ENCODE measurements around the gene SLC35A5. TPM values are rescaled to one million over a fixed set of nuclear protein-coding genes. Genes with fewer than 3 reads are reported as not detected.

The SLC35A5 gene
- total and polyA plus RNA-seq, 9 of the 15 experiments (the other 6 are each of a cell fraction or from before 2014, with no cell fraction given), result 4.0 to 13.0 (median 9.7) TPM

DNA sequence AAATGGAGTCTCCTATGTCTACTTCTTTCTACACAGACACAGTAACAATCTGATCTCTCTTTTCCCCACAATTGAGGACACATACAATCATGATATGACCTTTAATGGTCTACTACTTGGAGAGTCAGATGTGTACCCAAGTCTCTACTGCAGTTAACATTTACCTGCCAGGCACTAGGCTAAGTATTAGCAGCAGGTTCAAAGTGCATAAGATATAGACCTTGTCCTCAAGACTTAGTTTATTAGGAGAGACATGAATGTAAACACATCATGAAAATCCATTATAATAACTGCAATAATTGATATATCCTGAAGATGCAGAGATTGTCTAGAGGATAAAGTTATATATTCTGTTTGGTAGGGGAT lies 3.1 kb downstream of the SLC35A5 start:
- Histone ChIP-seq H3K9me3 (replicated peaks; ENCODE audit: control insufficient read depth, insufficient read depth, low read depth, low read length) (no peaks in the 10 kb centered on the region), H3K9me1 (ENCODE audit: control insufficient read depth, insufficient read depth, low read length) (no peaks in the 10 kb centered on the region), H3K36me3 (ENCODE audit: control insufficient read depth, insufficient read depth, low read length) (no peaks in the 10 kb centered on the region), H2AFZ (ENCODE audit: low read depth, low read length) (no peak overlapping the region), H4K20me1 (replicated peaks; ENCODE audit: control insufficient read depth, insufficient read depth, low read length) (no peaks in the 10 kb centered on the region), H3K4me2 (ENCODE audit: insufficient read depth, low read length) (no peak overlapping the region), H3K9ac (ENCODE audit: insufficient read depth in 1 of 2, low read depth in 2 of 2, low read length in 2 of 2) (no peak overlapping the region), H3K4me1 (replicated peaks in 1 of 2; ENCODE audit: control insufficient read depth in 2 of 2, insufficient read depth in 2 of 2, low read length in 2 of 2) (peaks cover 0 to 5% of the 10 kb centered on the region in 2 experiments; a peak in 3 of 5 replicates), H3K4me3 (no peak overlapping the region), H3K79me2 (ENCODE audit: control insufficient read depth, insufficient read depth, low read length) (peaks cover 21% of the 10 kb centered on the region), H3K27ac (ENCODE audit: extremely low read depth, low read depth, low read length) (no peak overlapping the region), H3K27me3 (ENCODE audit: control insufficient read depth in 2 of 2, insufficient read depth in 2 of 2, low read length in 2 of 2) (no peaks in the 10 kb centered on the region)
- TF ChIP-seq TAL1 (IDR thresholded peaks at IDR 0.05) (no peak), HDAC3 (IDR thresholded peaks at IDR 0.05; ENCODE audit: borderline replicate concordance, partially characterized antibody) (no peak), SMC3 (conservative IDR thresholded peaks at IDR 0.05; ENCODE audit: insufficient read depth, low read depth, low read length) (no peak), ERF (CRISPR knock-in tag; IDR thresholded peaks at IDR 0.05) (no peak)
- FAIRE-seq (no peak), DNase-seq (ENCODE audit: extremely low read depth in 1 of 4, low spot score in 3 of 4) (no peak), ATAC-seq (no peak)
- intact Hi-C loops (cut with micrococcal nuclease) (no loop called here), in situ Hi-C loops (cut with MboI) (no loop called here)
- ChIA-PET POLR2A (no interaction called here), CTCF (ENCODE audit: low intra/inter-chr PET ratio) (no interaction called here)
- no TSS peak for BruUV-seq (replicated peaks)

DNA sequence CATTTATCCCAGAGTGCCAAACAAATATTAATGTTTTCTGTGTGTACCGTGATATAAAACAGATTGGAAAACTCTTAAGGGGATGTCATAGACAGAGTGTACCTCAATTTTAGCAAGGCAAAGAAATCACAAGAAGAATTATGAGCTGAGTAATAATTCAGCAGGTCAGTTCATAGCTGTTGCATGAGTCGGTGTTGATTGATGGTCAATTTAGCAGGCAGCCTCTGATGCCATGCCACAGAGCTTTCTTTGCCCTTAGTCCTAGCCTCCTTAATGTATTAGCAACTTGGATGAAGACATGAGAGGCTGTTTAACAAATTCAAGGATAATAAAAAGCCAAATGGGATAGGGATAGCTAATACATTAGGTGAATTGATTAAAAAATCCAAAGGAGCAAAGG lies 6.8 kb downstream of the SLC35A5 start:
- Histone ChIP-seq H3K4me3 (no peak overlapping the region), H3K27me3 (ENCODE audit: control insufficient read depth in 2 of 2, insufficient read depth in 2 of 2, low read length in 2 of 2) (no peaks in the 10 kb centered on the region), H3K36me3 (ENCODE audit: control insufficient read depth, insufficient read depth, low read length) (peaks cover 5% of the 10 kb centered on the region; the same call in 1 of the 3 replicates), H3K9ac (ENCODE audit: insufficient read depth in 1 of 2, low read depth in 2 of 2, low read length in 2 of 2) (no peak overlapping the region), H3K79me2 (ENCODE audit: control insufficient read depth, insufficient read depth, low read length) (no peaks in the 10 kb centered on the region), H2AFZ (ENCODE audit: low read depth, low read length) (no peak overlapping the region), H4K20me1 (replicated peaks; ENCODE audit: control insufficient read depth, insufficient read depth, low read length) (no peaks in the 10 kb centered on the region), H3K9me3 (replicated peaks; ENCODE audit: control insufficient read depth, insufficient read depth, low read depth, low read length) (no peaks in the 10 kb centered on the region), H3K4me1 (replicated peaks in 1 of 2; ENCODE audit: control insufficient read depth in 2 of 2, insufficient read depth in 2 of 2, low read length in 2 of 2) (no peaks in the 10 kb centered on the region), H3K27ac (ENCODE audit: extremely low read depth, low read depth, low read length) (no peak overlapping the region), H3K4me2 (ENCODE audit: insufficient read depth, low read length) (no peak overlapping the region), H3K9me1 (ENCODE audit: control insufficient read depth, insufficient read depth, low read length) (no peaks in the 10 kb centered on the region)
- no TSS peak for BruUV-seq (replicated peaks)
- ChIA-PET CTCF (ENCODE audit: low intra/inter-chr PET ratio) (no interaction called here), POLR2A (interaction anchor here (1.1 kb wide), 1 partner anchor 10 kb away, joined by 4 read pairs; no protein-coding TSS in a partner anchor)
- FAIRE-seq, result no peak
- DNase-seq (ENCODE audit: extremely low read depth in 1 of 4, low spot score in 3 of 4), result no peak
- WGBS (ENCODE audit: insufficient coverage, low coverage, missing lambda C conversion rate), result 89% methylated on average over 2 of the region's 2 CpGs
- intact Hi-C loops (cut with micrococcal nuclease) (no loop called here), in situ Hi-C loops (cut with MboI) (no loop called here)
- no peak for ATAC-seq
- no peak for TF ChIP-seq HEY1 (CRISPR knock-in tag; IDR thresholded peaks at IDR 0.05; ENCODE audit: borderline replicate concordance)
- no peak for TF ChIP-seq POLR2B (IDR thresholded peaks at IDR 0.05; ENCODE audit: low read depth, partially characterized antibody)
- no peak for TF ChIP-seq KLF16 (IDR thresholded peaks at IDR 0.05)
- TF ChIP-seq TOE1 (IDR thresholded peaks at IDR 0.05; ENCODE audit: borderline replicate concordance), result no peak
- TF ChIP-seq TOE1 (CRISPR knock-in tag; IDR thresholded peaks at IDR 0.05; ENCODE audit: borderline replicate concordance, low read depth), result no peak
- TF ChIP-seq, protein P1, sequence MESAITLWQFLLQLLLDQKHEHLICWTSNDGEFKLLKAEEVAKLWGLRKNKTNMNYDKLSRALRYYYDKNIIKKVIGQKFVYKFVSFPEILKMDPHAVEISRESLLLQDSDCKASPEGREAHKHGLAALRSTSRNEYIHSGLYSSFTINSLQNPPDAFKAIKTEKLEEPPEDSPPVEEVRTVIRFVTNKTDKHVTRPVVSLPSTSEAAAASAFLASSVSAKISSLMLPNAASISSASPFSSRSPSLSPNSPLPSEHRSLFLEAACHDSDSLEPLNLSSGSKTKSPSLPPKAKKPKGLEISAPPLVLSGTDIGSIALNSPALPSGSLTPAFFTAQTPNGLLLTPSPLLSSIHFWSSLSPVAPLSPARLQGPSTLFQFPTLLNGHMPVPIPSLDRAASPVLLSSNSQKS (CRISPR knock-in tag; IDR thresholded peaks at IDR 0.05), result no peak
- TF ChIP-seq ZNF584 (CRISPR knock-in tag; IDR thresholded peaks at IDR 0.05; ENCODE audit: low read depth), result no peak
- TF ChIP-seq FOXM1 (IDR thresholded peaks at IDR 0.05; ENCODE audit: low read depth), result no peak
- TF ChIP-seq FOXM1 (CRISPR knock-in tag; IDR thresholded peaks at IDR 0.05; ENCODE audit: low read depth), result no peak

Data from K562 (cell line).